ENCODE data around the gene GABARAP.

GABARAP gene

GRCh38 chr17:7241783-7242716, at the start of gene GABARAP:
Gene GABARAP (minus strand): TSS chr17:7242449. CDS start chr17:7242330, 119 bp downstream.
- FAIRE-seq: peak; percentile 55

GRCh38 chr17:7290685-7291084, 48.4 kb upstream of the GABARAP start:
- no peak for FAIRE-seq

- FAIRE-seq: no peak
Observed at GRCh38 chr17:7290166-7290565, 47.9 kb upstream of the GABARAP start.

GRCh38 chr17:7289256-7290032, 47.2 kb upstream of the GABARAP start:
- no peak for FAIRE-seq

GRCh38 chr17:7285679-7286078, 43.4 kb upstream of the GABARAP start:
- FAIRE-seq: no peak

- no peak for FAIRE-seq
Observed at GRCh38 chr17:7284911-7285310, 42.7 kb upstream of the GABARAP start.

GRCh38 chr17:7283471-7284216, 41.4 kb upstream of the GABARAP start:
- no peak for FAIRE-seq

- no peak for FAIRE-seq
Observed at GRCh38 chr17:7282752-7283321, 40.6 kb upstream of the GABARAP start.

- FAIRE-seq: no peak
Observed at GRCh38 chr17:7281953-7282751, 39.9 kb upstream of the GABARAP start.

GRCh38 chr17:7281074-7281952, 39.1 kb upstream of the GABARAP start, which contains the start of gene SLC2A4:
Gene SLC2A4 (plus strand): TSS chr17:7281718. CDS start chr17:7281935, 217 bp downstream.
- peak; percentile 18 for FAIRE-seq

GRCh38 chr17:7280519-7281073, 38.3 kb upstream of the GABARAP start:
- FAIRE-seq: peak; percentile 41

GRCh38 chr17:7279448-7279847, 37.2 kb upstream of the GABARAP start:
- no peak for FAIRE-seq

- no peak for FAIRE-seq
Observed at GRCh38 chr17:7266784-7267183, 24.5 kb upstream of the GABARAP start.

GRCh38 chr17:7263801-7264078, 21.5 kb upstream of the GABARAP start:
- FAIRE-seq: no peak

- FAIRE-seq: no peak
Observed at GRCh38 chr17:7262935-7263800, 20.9 kb upstream of the GABARAP start.

GRCh38 chr17:7262192-7262934, 20.1 kb upstream of the GABARAP start, which contains the start of gene CLDN7:
Gene CLDN7 (minus strand): TSS chr17:7262478. CDS start chr17:7262043, 435 bp downstream.
- FAIRE-seq: no peak

GRCh38 chr17:7261379-7262191, 19.3 kb upstream of the GABARAP start:
- no peak for FAIRE-seq

All from endometrium (tissue), 2 donors.